Measurements from ENCODE around the gene SFI1.
"Not testable (repeated sequence)": the region's sequence is repeated elsewhere in the genome, so short reads cannot be mapped to it uniquely, and the experiment has no call there.

SFI1 gene

DNA sequence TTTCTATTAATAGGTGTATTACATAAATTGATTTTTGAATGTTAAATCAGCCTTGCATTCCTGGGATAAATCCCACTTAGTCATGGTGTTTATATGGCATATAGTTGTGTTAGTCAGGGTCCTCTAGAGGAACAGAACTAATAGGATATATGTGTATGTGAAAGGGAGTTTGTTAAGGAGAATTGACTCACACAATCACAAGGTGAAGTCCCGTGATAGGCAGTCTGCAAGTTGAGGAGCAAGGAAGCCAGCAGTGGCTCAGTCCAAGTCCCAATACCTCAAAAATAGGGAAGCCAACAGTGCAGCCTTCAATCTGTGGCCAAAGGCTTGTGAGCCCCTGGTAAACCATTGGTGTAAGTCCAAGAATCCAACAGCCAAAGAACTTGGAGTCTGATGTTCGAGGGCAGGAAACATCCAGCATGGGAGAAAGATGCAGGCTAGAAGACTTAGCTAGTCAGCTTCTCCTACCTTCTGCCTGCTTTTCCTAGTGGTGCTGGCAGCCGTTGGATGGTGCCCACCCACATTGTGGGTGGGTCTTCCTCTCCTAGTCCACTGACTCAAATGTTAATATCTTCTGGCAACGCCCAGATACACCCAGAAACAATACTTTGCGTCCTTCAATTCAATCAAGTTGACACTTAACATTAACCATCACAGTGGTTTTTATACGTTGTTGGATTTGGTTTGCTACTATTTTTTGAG is 12.9 kb downstream of the SFI1 start:
- Histone ChIP-seq H2AFZ (ENCODE audit: low read length) (no peak overlapping the region), H3K4me1 (ENCODE audit: insufficient read depth, low read length, poor library complexity, severe bottlenecking) (no peaks in the 10 kb centered on the region), H3K4me3 (ENCODE audit: low read length, poor library complexity, severe bottlenecking) (no peak overlapping the region), H3K36me3 (ENCODE audit: insufficient read depth, low read length) (peaks cover 6% of the 10 kb centered on the region; the same call in 1 of the 2 replicates), H3K27me3 (ENCODE audit: insufficient read depth, low read length, poor library complexity, severe bottlenecking) (no peaks in the 10 kb centered on the region), H4K20me1 (ENCODE audit: insufficient read depth, low read length, poor library complexity, severe bottlenecking) (no peaks in the 10 kb centered on the region), H3F3A (ENCODE audit: low read depth) (no peaks in the 10 kb centered on the region), H3K4me2 (ENCODE audit: low read depth, low read length, poor library complexity, severe bottlenecking) (no peak overlapping the region), H3K79me2 (ENCODE audit: insufficient read depth, low read length) (no peaks in the 10 kb centered on the region), H3K9me2 (replicated peaks; ENCODE audit: low read depth, low read length) (no peaks in the 10 kb centered on the region), H3K9ac (ENCODE audit: low read depth, low read length, poor library complexity, severe bottlenecking) (no peak overlapping the region), H3K9me3 (ENCODE audit: insufficient read depth, low read depth, low read length) (no peaks in the 10 kb centered on the region)
- TF ChIP-seq CTCF (conservative IDR thresholded peaks at IDR 0.05; ENCODE audit: low read length) (no peak), EZH2phosphoT487 (IDR thresholded peaks at IDR 0.05; ENCODE audit: borderline replicate concordance) (no peak)

DNA sequence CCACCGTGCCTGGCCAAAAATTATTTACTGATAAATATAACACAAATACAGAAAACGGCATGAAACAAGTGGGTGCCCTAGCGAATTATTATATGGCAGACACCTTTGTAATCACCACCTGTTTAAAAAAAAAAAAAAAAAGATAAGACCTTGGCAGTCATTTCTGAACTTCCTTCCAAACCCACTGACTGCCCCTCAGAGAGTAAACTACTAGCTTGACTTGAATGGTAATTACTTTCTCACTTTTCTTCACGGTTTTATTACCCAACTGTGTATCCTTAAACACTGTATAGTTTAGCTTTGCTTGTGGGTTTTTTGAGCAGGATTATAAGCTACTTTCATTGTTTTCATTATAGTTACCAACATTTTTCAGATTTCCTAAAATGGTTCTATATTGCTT is 23.7 kb downstream of the SFI1 start:
- Histone ChIP-seq H3K36me3 (ENCODE audit: insufficient read depth, low read length) (peaks cover 8% of the 10 kb centered on the region; the same call in 1 of the 2 replicates), H3K4me3 (ENCODE audit: low read length, poor library complexity, severe bottlenecking) (no peak overlapping the region), H3K9me2 (replicated peaks; ENCODE audit: low read depth, low read length) (no peaks in the 10 kb centered on the region), H3F3A (ENCODE audit: low read depth) (no peaks in the 10 kb centered on the region), H4K20me1 (ENCODE audit: insufficient read depth, low read length, poor library complexity, severe bottlenecking) (no peaks in the 10 kb centered on the region), H3K79me2 (ENCODE audit: insufficient read depth, low read length) (peaks cover 16% of the 10 kb centered on the region; the same call in 1 of the 2 replicates), H3K4me2 (ENCODE audit: low read depth, low read length, poor library complexity, severe bottlenecking) (no peak overlapping the region), H3K4me1 (ENCODE audit: insufficient read depth, low read length, poor library complexity, severe bottlenecking) (no peaks in the 10 kb centered on the region), H3K9ac (ENCODE audit: low read depth, low read length, poor library complexity, severe bottlenecking) (no peak overlapping the region), H3K27me3 (ENCODE audit: insufficient read depth, low read length, poor library complexity, severe bottlenecking) (no peaks in the 10 kb centered on the region), H3K9me3 (ENCODE audit: insufficient read depth, low read depth, low read length) (no peaks in the 10 kb centered on the region), H2AFZ (ENCODE audit: low read length) (no peak overlapping the region)
- TF ChIP-seq EZH2phosphoT487 (IDR thresholded peaks at IDR 0.05; ENCODE audit: borderline replicate concordance) (no peak), CTCF (conservative IDR thresholded peaks at IDR 0.05; ENCODE audit: low read length) (no peak)

- peaks cover 12% of the 10 kb centered on the region; the same call in 1 of the 2 replicates for H3K36me3 ChIP-seq (ENCODE audit: insufficient read depth, low read length)
- not testable (repeated sequence) for H3K4me3 ChIP-seq (ENCODE audit: low read length, poor library complexity, severe bottlenecking); H3K4me2 ChIP-seq (ENCODE audit: low read depth, low read length, poor library complexity, severe bottlenecking); H3F3A ChIP-seq (ENCODE audit: low read depth); H4K20me1 ChIP-seq (ENCODE audit: insufficient read depth, low read length, poor library complexity, severe bottlenecking); H3K4me1 ChIP-seq (ENCODE audit: insufficient read depth, low read length, poor library complexity, severe bottlenecking); H3K9me2 ChIP-seq (replicated peaks; ENCODE audit: low read depth, low read length); H3K9ac ChIP-seq (ENCODE audit: low read depth, low read length, poor library complexity, severe bottlenecking); H3K27me3 ChIP-seq (ENCODE audit: insufficient read depth, low read length, poor library complexity, severe bottlenecking); H3K9me3 ChIP-seq (ENCODE audit: insufficient read depth, low read depth, low read length); H2AFZ ChIP-seq (ENCODE audit: low read length)
- H3K79me2 ChIP-seq (ENCODE audit: insufficient read depth, low read length) = peaks cover 18% of the 10 kb centered on the region; the same call in 1 of the 2 replicates
Measured at GRCh38 chr22:31524132-31524531, 27.8 kb downstream of the SFI1 start.

DNA sequence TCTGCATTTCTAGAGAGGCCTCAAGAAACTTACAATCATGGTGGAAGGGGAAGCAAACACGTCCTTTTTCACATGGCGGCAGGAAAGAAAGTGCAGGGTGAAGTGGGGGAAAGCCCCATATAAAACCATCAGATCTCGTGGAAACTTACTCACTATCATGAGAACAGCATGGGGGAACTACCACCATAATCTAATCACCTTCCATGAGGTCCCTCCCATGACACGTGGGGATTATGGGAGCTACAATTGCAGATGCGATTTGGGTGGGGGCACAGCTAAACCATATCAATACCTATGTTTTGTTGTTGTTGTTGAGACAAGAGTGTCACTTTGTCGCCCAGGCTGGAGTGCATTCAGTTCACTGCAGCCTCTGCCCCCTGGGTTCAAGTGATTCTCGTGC is 29.9 kb downstream of the SFI1 start:
- H4K20me1 ChIP-seq (ENCODE audit: insufficient read depth, low read length, poor library complexity, severe bottlenecking) = no peaks in the 10 kb centered on the region
- no peaks in the 10 kb centered on the region for H3K27me3 ChIP-seq (ENCODE audit: insufficient read depth, low read length, poor library complexity, severe bottlenecking)
- no peak overlapping the region for H3K9ac ChIP-seq (ENCODE audit: low read depth, low read length, poor library complexity, severe bottlenecking)
- peaks cover 16% of the 10 kb centered on the region; the same call in 1 of the 2 replicates for H3K79me2 ChIP-seq (ENCODE audit: insufficient read depth, low read length)
- peaks cover 18% of the 10 kb centered on the region; the same call in 1 of the 2 replicates for H3K36me3 ChIP-seq (ENCODE audit: insufficient read depth, low read length)
- H3K4me2 ChIP-seq (ENCODE audit: low read depth, low read length, poor library complexity, severe bottlenecking) = no peak overlapping the region
- no peaks in the 10 kb centered on the region for H3F3A ChIP-seq (ENCODE audit: low read depth)
- H3K4me1 ChIP-seq (ENCODE audit: insufficient read depth, low read length, poor library complexity, severe bottlenecking) = no peaks in the 10 kb centered on the region
- no peak overlapping the region for H3K4me3 ChIP-seq (ENCODE audit: low read length, poor library complexity, severe bottlenecking)
- TF ChIP-seq CTCF (conservative IDR thresholded peaks at IDR 0.05; ENCODE audit: low read length) (no peak), EZH2phosphoT487 (IDR thresholded peaks at IDR 0.05; ENCODE audit: borderline replicate concordance) (no peak)
- no peaks in the 10 kb centered on the region for H3K9me3 ChIP-seq (ENCODE audit: insufficient read depth, low read depth, low read length)
- H3K9me2 ChIP-seq (replicated peaks; ENCODE audit: low read depth, low read length) = no peaks in the 10 kb centered on the region
- H2AFZ ChIP-seq (ENCODE audit: low read length) = no peak overlapping the region

Data from Loucy (cell line).